SK-N-SH treated with all-trans-retinoic acid at 6 μM for 48 hours (cell line): ENCODE data around the gene TMEM43.
A peak's percentile ranks its signal among the peaks of the same experiment; 100 is the strongest.

Source experiments
- ATAC-seq: fragments of 200-7000 bp; cut with Tn5 transposase; 3 replicates; pipeline ENCODE4 v1.9.1; 2020; ENCODE audit warnings: mild to moderate bottlenecking, moderate library complexity
- ARNTL ChIP-seq: fragments of 450-650 bp; formaldehyde crosslinking; IDR thresholded peaks from 2 replicates; pipeline ENCODE4 v1.5.0; 2020; ENCODE audit warnings: low read depth, mild to moderate bottlenecking, moderate library complexity, borderline replicate concordance
- BACH2 ChIP-seq: fragments of 250-450 bp; sonication (Bioruptor Pico); IDR thresholded peaks from 2 replicates; pipeline ENCODE4 v1.9.0; 2021; ENCODE audit warnings: mild to moderate bottlenecking, borderline replicate concordance
- CSDC2 ChIP-seq: fragments of 250-450 bp; sonication (Bioruptor Pico); IDR thresholded peaks from 2 replicates; pipeline ENCODE4 v1.5.0; 2020; ENCODE audit warnings: mild to moderate bottlenecking, moderate library complexity
- ESRRG ChIP-seq: fragments of 250-450 bp; sonication (Bioruptor Pico); IDR thresholded peaks from 2 replicates; pipeline ENCODE4 v1.6.1; 2021; ENCODE audit warnings: mild to moderate bottlenecking
- GLIS3 ChIP-seq: fragments of 250-450 bp; sonication (Bioruptor Pico); IDR thresholded peaks from 2 replicates; pipeline ENCODE4 v1.5.0; 2020; ENCODE audit warnings: mild to moderate bottlenecking, moderate library complexity
- ISL1 ChIP-seq: fragments of 250-450 bp; sonication (Bioruptor Pico); IDR thresholded peaks from 2 replicates; pipeline ENCODE4 v2.1.2; 2022; ENCODE audit warnings: mild to moderate bottlenecking, moderate library complexity
- OSR1 ChIP-seq: fragments of 250-450 bp; sonication (Bioruptor Pico); IDR thresholded peaks from 2 replicates; pipeline ENCODE4 v1.8.0; 2022; ENCODE audit warnings: moderate library complexity, mild to moderate bottlenecking, inconsistent platforms
- PPARA ChIP-seq: fragments of 250-450 bp; sonication (Bioruptor Pico); IDR thresholded peaks from 2 replicates; pipeline ENCODE4 v1.5.0; 2020; ENCODE audit warnings: mild to moderate bottlenecking, borderline replicate concordance
- SNAI2 ChIP-seq: fragments of 250-450 bp; sonication (Bioruptor Pico); IDR thresholded peaks from 2 replicates; pipeline ENCODE4 v1.5.0; 2020; ENCODE audit warnings: mild to moderate bottlenecking, moderate library complexity
- TCF4 ChIP-seq: fragments of 250-450 bp; sonication (Bioruptor Pico); IDR thresholded peaks from 2 replicates; pipeline ENCODE4 v1.8.0; 2021; ENCODE audit warnings: mild to moderate bottlenecking, moderate library complexity, borderline replicate concordance
- TOX ChIP-seq: fragments of 250-450 bp; sonication (Bioruptor Pico); IDR thresholded peaks from 2 replicates; pipeline ENCODE4 v1.8.0; 2021; ENCODE audit warnings: mild to moderate bottlenecking, moderate library complexity, borderline replicate concordance
- ZC3H10 ChIP-seq: fragments of 250-450 bp; sonication (Bioruptor Pico); IDR thresholded peaks from 2 replicates; pipeline ENCODE4 v1.5.1; 2021; ENCODE audit warnings: mild to moderate bottlenecking, moderate library complexity
- ZFP3 ChIP-seq: fragments of 250-450 bp; sonication (Bioruptor Pico); IDR thresholded peaks from 2 replicates; pipeline ENCODE4 v1.5.0; 2020; ENCODE audit warnings: mild to moderate bottlenecking, moderate library complexity
- ZFP30 ChIP-seq: fragments of 450-650 bp; formaldehyde crosslinking; IDR thresholded peaks from 2 replicates; pipeline ENCODE4 v1.5.0; 2022; ENCODE audit warnings: mild to moderate bottlenecking, moderate library complexity
- ZNF565 ChIP-seq: fragments of 450-650 bp; formaldehyde crosslinking; conservative IDR thresholded peaks from 2 replicates; pipeline ENCODE4 v1.5.0; 2020; ENCODE audit warnings: low read depth, mild to moderate bottlenecking, moderate library complexity
- ZNF8 ChIP-seq: fragments of 450-650 bp; formaldehyde crosslinking; IDR thresholded peaks from 2 replicates; pipeline ENCODE4 v1.5.0; 2020; ENCODE audit warnings: mild to moderate bottlenecking, moderate library complexity
- TF ChIP-seq, protein P1 (sequence below): fragments of 250-450 bp; sonication (Bioruptor Pico); IDR thresholded peaks from 2 replicates; pipeline ENCODE4 v1.5.1; 2020; ENCODE audit warnings: low read depth, mild to moderate bottlenecking, moderate library complexity
- TF ChIP-seq, protein P2 (sequence below): fragments of 250-450 bp; sonication (Bioruptor Pico); IDR thresholded peaks from 2 replicates; pipeline ENCODE4 v1.5.1; 2021; ENCODE audit warnings: mild to moderate bottlenecking, moderate library complexity
- TF ChIP-seq, protein P3 (sequence below): fragments of 250-450 bp; sonication (Bioruptor Pico); IDR thresholded peaks from 2 replicates; pipeline ENCODE4 v1.5.0; 2020; ENCODE audit warnings: mild to moderate bottlenecking, moderate library complexity
- TF ChIP-seq, protein P4 (sequence below): fragments of 250-450 bp; sonication (Bioruptor Pico); IDR thresholded peaks from 2 replicates; pipeline ENCODE4 v1.8.0; 2020; ENCODE audit warnings: mild to moderate bottlenecking, moderate library complexity, borderline replicate concordance

Gene TMEM43

DNA sequence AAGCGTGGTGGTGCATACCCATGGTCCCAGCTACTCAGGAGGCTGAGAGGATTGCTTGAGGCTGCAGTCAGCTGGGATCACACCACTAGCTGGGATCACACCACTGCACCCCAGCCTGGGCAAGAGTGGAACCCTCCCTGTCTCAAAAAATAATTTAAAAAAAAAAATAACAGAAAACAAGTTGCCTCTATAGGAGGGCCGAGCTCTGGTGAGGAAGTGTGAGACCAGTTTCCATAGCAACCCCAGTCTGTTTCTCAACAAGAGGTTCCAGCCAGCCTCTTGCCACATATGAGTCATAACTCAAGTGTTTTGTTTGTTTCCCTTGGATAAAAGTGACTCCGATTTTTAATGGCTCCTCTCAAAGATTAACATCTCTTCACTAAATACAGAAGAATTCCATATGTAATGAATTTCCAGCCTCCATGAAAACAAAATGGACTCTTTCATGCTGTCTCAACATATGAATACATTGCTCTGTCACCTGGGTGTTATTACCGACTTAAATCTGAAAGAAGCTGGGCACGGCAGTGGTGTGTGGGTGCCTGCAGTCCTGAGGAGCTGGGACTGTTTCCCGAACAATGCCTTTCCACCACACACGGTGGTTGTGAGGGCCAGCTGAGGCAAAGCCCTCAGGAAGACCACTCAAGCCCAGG lies 19.7 kb downstream of the TMEM43 start (continued):
- TF ChIP-seq, protein P1, sequence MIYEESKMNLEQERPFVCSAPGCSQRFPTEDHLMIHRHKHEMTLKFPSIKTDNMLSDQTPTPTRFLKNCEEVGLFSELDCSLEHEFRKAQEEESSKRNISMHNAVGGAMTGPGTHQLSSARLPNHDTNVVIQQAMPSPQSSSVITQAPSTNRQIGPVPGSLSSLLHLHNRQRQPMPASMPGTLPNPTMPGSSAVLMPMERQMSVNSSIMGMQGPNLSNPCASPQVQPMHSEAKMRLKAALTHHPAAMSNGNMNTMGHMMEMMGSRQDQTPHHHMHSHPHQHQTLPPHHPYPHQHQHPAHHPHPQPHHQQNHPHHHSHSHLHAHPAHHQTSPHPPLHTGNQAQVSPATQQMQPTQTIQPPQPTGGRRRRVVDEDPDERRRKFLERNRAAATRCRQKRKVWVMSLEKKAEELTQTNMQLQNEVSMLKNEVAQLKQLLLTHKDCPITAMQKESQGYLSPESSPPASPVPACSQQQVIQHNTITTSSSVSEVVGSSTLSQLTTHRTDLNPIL = 0 out of 2 replicates have a peak, but pooled peaks have one; percentile 58
- TF ChIP-seq OSR1 = no peak
- peak; percentile 30; the same call in 1 of the 2 replicates for TF ChIP-seq ZNF8
- TF ChIP-seq ARNTL = no peak
- TF ChIP-seq, protein P2, sequence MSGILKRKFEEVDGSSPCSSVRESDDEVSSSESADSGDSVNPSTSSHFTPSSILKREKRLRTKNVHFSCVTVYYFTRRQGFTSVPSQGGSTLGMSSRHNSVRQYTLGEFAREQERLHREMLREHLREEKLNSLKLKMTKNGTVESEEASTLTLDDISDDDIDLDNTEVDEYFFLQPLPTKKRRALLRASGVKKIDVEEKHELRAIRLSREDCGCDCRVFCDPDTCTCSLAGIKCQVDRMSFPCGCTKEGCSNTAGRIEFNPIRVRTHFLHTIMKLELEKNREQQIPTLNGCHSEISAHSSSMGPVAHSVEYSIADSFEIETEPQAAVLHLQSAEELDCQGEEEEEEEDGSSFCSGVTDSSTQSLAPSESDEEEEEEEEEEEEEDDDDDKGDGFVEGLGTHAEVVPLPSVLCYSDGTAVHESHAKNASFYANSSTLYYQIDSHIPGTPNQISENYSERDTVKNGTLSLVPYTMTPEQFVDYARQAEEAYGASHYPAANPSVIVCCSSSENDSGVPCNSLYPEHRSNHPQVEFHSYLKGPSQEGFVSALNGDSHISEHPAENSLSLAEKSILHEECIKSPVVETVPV (CRISPR knock-in tag) = no peak

DNA sequence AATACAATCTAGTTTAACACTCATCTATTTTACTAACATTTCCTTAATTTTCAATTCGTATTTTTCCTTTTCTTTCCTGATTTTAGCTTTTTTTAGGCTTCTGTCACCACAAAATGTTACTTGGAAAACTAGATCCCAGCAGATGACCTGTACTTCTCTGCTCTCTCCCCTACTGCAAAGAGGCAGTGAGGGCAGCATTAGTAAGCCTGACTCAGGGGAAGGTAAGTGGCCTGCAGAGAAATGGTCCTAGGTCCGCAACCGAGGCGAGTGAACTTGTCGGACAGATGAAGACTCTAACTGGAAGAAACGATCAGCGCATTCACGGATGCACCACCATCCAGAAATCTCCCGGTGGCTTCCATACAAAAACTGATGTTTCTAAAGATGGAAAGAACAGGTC lies 20.4 kb downstream of the TMEM43 start:
- ATAC-seq = no peak
- no peak for TF ChIP-seq BACH2 (CRISPR knock-in tag)
- no peak for TF ChIP-seq TCF4 (CRISPR knock-in tag)
- TF ChIP-seq ZFP3 (CRISPR knock-in tag) = peak; percentile 51; the same call in 1 of the 2 replicates
- TF ChIP-seq CSDC2 (CRISPR knock-in tag) = peak; percentile 24; the same call in 1 of the 2 replicates
- TF ChIP-seq, all 23 proteins: peak for 2

DNA sequence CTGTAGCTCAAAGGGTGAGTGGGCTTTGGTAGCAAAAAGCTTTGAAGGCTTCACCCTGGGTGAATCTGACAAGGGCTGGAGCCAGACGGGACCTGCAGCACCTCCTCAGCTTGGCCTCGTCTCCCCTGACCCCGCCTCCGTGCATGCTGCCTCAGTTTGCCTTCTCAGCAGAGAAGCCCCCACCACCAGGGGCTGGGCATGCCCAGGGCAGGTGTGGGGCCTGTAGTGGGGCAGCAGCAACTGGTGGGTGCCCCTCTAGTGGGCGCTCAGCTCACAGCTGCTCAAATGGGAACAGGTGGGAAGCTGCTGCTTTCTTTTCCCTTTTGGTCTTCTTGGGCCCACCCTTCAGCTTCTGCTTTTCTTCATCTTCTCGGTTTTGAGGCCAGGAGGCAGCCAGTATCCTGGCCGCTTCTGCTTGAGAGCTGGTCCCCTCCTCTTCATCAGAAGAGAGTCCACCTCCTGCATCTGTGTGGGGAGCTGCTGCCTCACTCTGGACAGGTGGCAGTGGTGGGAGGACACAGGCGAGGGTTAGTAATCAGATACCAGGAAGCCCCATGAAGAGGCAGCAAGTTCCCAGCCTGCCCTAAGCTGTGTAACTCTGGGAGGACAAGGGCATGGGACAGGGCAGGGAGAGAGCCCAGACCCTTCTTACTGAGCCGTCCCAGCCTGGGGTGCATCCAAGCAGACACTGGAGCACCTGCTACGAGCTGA lies 21.0 kb downstream of the TMEM43 start:
- TF ChIP-seq GLIS3 (CRISPR knock-in tag) (no peak), TCF4 (CRISPR knock-in tag) (no peak), PPARA (CRISPR knock-in tag) (no peak), ESRRG (no peak), SNAI2 (no peak), OSR1 (no peak), ISL1 (CRISPR knock-in tag) (no peak), ZC3H10 (CRISPR knock-in tag) (no peak), ARNTL (no peak), ZNF565 (CRISPR knock-in tag) (no peak)
- TF ChIP-seq, protein P2 (CRISPR knock-in tag) = no peak
- ATAC-seq = no peak

DNA sequence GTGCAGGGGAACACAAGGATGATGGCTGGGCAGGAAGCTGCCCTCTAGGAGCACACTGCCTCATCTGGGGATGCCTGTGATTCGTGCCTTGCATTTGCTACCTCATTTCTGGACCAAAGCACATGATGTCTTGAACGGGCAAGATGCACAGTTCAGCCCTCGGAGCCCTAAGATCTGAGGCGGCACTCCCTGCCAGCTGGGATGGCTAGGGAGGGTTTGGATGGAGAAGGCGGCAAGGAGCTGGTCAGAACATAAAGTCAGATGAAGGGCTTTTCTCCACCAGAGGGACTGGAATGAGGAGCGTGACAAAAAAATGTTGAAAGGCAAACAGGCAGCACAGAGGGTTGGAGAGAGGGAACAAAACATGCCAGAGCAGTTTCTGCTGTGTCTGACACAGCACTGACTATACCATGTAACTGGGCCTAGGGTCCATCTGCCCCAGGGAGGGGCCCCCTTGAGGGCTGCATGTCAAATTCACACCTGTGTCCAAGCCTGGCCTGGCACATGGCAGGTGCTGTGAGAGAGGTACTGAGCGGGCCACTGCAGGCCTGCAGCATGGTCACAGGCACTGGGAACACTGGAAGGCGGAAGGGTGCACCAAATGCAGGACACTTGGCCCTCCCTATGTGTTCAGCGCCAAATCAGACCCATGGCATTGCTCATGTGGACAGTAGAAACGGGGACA lies 21.7 kb downstream of the TMEM43 start:
- ATAC-seq = no peak
- TF ChIP-seq ZFP30 (CRISPR knock-in tag) (no peak), GLIS3 (CRISPR knock-in tag) (no peak), TOX (CRISPR knock-in tag) (no peak), ZFP3 (CRISPR knock-in tag) (no peak), SNAI2 (no peak)
- TF ChIP-seq, protein P2 (CRISPR knock-in tag) = no peak
- TF ChIP-seq, protein P3, sequence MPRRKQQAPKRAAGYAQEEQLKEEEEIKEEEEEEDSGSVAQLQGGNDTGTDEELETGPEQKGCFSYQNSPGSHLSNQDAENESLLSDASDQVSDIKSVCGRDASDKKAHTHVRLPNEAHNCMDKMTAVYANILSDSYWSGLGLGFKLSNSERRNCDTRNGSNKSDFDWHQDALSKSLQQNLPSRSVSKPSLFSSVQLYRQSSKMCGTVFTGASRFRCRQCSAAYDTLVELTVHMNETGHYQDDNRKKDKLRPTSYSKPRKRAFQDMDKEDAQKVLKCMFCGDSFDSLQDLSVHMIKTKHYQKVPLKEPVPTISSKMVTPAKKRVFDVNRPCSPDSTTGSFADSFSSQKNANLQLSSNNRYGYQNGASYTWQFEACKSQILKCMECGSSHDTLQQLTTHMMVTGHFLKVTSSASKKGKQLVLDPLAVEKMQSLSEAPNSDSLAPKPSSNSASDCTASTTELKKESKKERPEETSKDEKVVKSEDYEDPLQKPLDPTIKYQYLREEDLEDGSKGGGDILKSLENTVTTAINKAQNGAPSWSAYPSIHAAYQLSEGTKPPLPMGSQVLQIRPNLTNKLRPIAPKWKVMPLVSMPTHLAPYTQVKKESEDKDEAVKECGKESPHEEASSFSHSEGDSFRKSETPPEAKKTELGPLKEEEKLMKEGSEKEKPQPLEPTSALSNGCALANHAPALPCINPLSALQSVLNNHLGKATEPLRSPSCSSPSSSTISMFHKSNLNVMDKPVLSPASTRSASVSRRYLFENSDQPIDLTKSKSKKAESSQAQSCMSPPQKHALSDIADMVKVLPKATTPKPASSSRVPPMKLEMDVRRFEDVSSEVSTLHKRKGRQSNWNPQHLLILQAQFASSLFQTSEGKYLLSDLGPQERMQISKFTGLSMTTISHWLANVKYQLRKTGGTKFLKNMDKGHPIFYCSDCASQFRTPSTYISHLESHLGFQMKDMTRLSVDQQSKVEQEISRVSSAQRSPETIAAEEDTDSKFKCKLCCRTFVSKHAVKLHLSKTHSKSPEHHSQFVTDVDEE (CRISPR knock-in tag) = no peak
- TF ChIP-seq, protein P1 = no peak
- TF ChIP-seq, protein P4, sequence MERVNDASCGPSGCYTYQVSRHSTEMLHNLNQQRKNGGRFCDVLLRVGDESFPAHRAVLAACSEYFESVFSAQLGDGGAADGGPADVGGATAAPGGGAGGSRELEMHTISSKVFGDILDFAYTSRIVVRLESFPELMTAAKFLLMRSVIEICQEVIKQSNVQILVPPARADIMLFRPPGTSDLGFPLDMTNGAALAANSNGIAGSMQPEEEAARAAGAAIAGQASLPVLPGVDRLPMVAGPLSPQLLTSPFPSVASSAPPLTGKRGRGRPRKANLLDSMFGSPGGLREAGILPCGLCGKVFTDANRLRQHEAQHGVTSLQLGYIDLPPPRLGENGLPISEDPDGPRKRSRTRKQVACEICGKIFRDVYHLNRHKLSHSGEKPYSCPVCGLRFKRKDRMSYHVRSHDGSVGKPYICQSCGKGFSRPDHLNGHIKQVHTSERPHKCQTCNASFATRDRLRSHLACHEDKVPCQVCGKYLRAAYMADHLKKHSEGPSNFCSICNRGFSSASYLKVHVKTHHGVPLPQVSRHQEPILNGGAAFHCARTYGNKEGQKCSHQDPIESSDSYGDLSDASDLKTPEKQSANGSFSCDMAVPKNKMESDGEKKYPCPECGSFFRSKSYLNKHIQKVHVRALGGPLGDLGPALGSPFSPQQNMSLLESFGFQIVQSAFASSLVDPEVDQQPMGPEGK (CRISPR knock-in tag) = no peak
